GM21526 (cell line): ENCODE measurements around the gene PTGR3.
A peak's percentile ranks its signal among the peaks of the same experiment; 100 is the strongest.
"Not testable (repeated sequence)": the region's sequence is repeated elsewhere in the genome, so short reads cannot be mapped to it uniquely, and the experiment has no call there.

Experiments
- ATAC-seq: cut with Tn5 transposase; IDR thresholded peaks from one replicate; pipeline ENCODE4 v1.9.1; 2021; ENCODE audit warnings: moderate library complexity; ENCODE audit not compliant: unreplicated experiment, low FRiP score

PTGR3 gene

DNA sequence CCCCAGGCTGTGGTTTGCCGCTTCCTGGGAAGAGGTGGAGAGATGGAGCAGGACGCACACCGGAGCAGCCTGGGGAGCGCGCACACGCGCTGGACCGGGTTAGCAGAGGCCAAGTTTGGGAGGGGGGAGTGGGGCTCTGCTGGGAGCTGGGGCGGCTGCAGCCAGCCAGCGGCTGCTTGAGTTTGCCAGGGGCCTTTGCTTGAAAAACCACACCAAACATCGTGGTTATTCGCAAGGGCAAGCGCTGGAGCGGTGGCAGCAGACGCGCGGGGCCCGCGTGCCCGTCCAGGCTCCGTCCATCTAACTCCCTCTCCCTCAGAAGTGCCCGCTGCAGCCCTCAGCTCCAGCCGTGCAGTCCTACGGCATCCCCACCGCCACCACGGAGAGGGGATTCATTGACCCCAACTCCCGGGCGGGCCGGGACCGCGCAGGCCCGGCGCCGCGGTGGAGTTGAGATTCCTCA is 4.6 kb downstream of the PTGR3 start:
- no peak for ATAC-seq

- ATAC-seq = no peak
Measured at GRCh38 chr18:75203416-75204268, 5.3 kb downstream of the PTGR3 start.

DNA sequence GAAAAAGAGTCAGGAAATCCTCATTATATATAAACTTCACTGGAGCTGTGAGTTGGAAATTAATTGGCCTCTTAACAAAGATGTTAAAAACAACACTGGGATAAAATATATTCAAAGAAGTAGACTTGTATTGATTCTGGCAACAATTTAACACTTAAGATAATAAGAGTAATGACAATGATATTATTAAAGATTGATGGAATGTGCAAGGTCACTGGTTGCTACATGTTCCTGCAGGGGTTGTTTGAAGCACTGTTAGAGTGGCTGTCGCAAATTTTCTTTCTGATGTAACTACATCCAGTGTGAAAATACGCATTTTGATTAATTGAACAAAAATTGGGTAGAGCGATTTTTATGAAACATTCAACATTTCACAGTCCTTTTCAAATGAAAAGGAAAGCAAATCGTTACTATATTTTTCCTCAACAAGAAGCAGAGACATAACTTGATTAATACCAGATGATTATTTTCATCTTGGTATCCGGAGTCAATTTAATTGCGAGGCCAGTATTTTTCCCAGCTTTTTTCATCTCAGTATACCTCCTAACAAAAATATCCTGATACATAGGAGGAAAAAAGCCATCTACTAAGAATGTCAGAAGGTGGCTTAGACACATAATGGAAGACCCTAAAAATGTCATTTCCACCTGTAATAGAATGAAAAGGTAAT is 6.1 kb downstream of the PTGR3 start:
- no peak for ATAC-seq

GRCh38 chr18:75201282-75202270 is 7.4 kb downstream of the PTGR3 start:
- no peak for ATAC-seq

- ATAC-seq = no peak
Measured at GRCh38 chr18:75200605-75201280, 8.2 kb downstream of the PTGR3 start.

- ATAC-seq = no peak
Measured at GRCh38 chr18:75200071-75200470, 8.9 kb downstream of the PTGR3 start.

- no peak for ATAC-seq
Measured at GRCh38 chr18:75199327-75199726, 9.6 kb downstream of the PTGR3 start.

DNA sequence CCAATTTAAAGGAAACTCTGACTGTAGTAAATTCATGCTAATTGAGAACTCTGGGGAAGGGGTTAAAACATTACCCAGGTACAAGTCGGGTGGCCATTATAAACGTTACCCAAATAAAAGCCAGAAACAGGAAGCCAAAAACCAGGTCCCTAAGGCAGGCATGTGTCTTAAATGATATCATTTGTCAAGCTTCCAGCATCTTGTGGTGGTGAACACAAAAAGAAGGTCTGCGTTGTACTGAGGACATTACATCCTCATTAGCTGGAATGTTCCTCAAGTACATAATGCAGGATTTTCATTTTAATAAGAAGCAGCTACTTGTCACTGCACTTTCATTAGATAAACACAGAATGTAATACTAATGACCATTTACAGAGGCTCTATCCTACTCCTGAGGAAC is 10.9 kb downstream of the PTGR3 start:
- ATAC-seq = no peak

DNA sequence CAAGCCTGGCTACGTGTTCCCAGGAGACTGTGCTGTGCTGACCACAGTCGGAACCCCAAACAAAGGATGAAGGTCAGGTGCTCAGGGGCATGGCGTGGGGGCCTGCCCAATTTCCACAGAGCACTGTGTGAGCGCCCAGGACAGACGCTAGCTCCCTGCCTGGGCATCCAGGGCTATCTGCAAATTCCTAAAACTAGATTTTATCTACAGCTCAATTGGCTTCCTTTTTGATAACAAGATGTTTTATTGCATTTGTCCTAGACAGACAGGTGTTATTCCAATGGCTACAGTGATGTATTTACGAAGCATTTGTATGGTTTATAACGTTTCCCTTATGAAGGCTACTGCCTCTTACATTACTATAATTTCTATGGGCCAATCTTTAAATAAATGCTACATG is 16.0 kb downstream of the PTGR3 start:
- no peak for ATAC-seq

- ATAC-seq = no peak
Measured at GRCh38 chr18:75189696-75190095, 19.2 kb downstream of the PTGR3 start.

DNA sequence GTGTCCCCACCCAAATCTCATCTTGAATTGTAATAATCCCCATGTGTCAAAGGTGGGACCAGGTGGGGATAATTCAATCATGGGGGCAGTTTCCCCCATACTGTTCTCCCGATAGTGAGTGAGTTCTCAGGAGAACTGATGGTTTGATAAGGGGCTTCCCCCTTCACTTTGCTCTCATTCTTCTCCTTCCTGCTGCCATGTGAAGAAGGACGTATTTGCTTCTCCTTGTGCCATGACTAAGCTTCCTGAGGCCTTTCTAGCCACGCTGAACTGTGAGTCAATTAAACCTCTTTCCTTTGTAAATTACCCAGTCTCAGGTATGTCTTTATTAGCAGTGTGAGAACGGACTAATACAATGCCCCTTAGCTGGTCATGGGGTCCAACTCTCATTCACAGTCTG is 21.2 kb downstream of the PTGR3 start:
- ATAC-seq = not testable (repeated sequence)

DNA sequence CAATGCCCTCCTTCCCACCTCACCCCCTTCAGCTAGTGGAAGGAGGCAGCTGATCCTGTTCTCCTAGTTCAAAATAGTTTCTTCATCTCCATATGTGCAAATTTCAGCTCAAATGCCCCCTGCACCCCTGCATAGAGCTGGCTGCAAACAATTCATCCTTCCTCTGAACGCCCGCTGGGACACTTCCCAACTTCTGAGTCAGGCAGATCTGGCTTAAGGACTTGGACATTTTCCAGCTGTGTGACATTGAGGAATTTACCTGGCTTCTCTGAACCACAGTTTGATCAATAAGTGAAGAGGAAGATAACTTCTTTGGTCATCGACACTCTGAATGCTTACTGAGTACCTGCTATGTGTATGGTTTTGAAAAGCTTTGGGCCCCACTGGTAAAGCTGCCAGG is 23.5 kb downstream of the PTGR3 start:
- no peak for ATAC-seq

- ATAC-seq = no peak
Measured at GRCh38 chr18:75183973-75184493, 24.9 kb downstream of the PTGR3 start.

DNA sequence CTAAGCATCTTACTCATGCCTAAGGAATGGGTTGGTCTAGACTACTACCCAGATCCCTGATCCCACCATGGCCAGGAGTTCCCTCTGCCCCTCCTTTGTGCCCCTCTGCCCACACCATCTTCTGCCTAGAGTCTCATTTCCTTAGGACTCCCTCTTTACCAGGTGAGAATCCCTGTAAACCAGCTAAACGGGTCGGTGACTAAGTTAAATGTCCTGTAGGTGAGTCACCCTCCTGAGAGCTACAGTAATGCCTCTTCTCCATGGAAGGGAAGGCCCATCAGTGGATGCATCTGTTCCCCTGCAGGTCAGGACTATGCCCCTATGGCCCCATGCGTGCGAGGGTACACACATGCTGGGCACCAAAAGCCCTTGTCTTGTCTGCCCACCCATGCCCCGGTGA is 25.4 kb downstream of the PTGR3 start:
- no peak for ATAC-seq

GRCh38 chr18:75179819-75180600 is 28.9 kb downstream of the PTGR3 start:
- ATAC-seq = no peak

DNA sequence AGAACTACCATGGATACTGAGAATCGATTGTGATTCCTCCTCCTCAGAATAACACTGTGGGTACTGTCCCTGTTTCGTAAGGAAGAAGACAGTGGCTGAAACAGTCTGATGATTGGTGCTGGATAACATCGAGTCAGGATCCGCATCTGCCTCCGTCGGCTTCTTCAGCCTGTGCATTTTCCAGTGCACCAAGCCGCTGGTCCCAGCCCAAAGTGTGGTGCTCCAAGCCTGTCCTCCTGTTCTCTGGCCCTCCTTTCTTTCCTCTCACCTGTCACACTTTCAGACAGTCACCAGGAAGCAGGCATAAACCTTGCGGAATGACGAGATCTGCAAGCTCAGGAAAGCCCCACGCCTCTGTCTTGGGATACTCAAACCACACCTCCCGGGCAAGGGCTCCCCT is 30.6 kb downstream of the PTGR3 start:
- ATAC-seq = no peak

DNA sequence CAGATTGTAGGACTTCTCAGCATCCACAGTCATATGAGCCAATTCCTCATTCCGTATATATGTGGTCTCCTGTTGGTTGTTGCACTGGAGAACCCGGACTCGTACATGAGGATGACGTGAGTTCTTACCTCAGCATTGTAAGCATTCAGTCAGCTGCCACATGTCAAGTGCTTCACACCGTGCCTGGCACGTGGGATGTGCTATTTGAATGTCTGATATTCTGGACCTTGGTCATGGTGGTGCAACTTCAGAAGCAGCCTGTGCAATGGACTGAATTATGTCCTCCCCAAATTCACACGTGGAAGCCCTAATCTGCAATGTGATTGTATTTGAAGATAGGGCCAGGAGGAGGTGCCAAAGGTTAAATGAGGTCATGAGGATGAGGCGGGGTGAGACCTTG is 32.1 kb downstream of the PTGR3 start:
- no peak for ATAC-seq

DNA sequence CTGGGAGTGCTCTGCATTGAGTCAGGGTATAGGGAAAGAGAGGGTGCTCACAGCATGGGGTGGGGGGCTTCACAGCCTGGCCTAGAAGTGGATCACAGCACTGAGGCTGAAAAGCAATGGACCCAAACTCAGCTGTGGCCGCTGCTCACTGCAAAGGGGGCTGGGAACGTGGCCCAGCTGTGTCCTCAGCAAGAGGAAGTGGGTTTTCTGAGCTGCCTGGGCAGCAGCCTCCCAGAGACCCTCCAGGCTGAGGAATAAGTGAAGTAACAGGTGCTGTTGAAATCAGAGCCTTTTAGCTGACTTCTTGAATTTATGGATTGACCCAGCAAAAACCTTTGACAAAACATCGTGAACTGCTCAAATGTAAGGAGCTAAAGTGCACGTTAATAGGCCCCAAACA is 35.2 kb downstream of the PTGR3 start:
- no peak for ATAC-seq

GRCh38 chr18:75173125-75173432 is 35.9 kb downstream of the PTGR3 start:
- ATAC-seq = peak; percentile 100
